Upper lobe of left lung (tissue), 6 donors: ENCODE data around the gene IRX2. TPM values are rescaled to one million over a fixed set of nuclear protein-coding genes. Genes with fewer than 3 reads are reported as not detected.

Experiments used
- ATAC-seq, 2 donors: fragments of 200-7000 bp; cut with Tn5 transposase; one replicate each; pipeline ENCODE4 v1.9.1; 2022; ENCODE audit warnings: mild to moderate bottlenecking in 2 of 2, moderate library complexity in 2 of 2; ENCODE audit not compliant: low FRiP score in 2 of 2
- DNase-seq, 2 donors: peaks; one replicate each; pipeline ENCODE4 v3.0.0-alpha.2; 2019 to 2020
- H3K27ac ChIP-seq, 4 donors: fragments of 200-600 bp; sonication (generic); one replicate each; pipeline ENCODE4 v1.5.1; 2016 to 2019
- H3K27me3 ChIP-seq, 4 donors: fragments of 200-600 bp; sonication (generic); one replicate each; pipeline ENCODE4 v1.5.1; 2017 to 2019
- H3K36me3 ChIP-seq, 4 donors: fragments of 200-600 bp; sonication (generic); one replicate each; pipeline ENCODE4 v1.5.1; 2016 to 2019
- H3K4me1 ChIP-seq, 4 donors: fragments of 200-600 bp; sonication (generic); one replicate each; pipeline ENCODE4 v1.5.1; 2018 to 2019
- H3K4me3 ChIP-seq, 4 donors: fragments of 200-600 bp; sonication (generic); one replicate each; pipeline ENCODE4 v1.5.1; 2017 to 2019; ENCODE audit warnings: mild to moderate bottlenecking in 2 of 4, moderate library complexity in 1 of 4
- H3K9me3 ChIP-seq, 4 donors: fragments of 200-600 bp; sonication (generic); one replicate each; pipeline ENCODE4 v1.5.1; 2018 to 2019
- CTCF ChIP-seq, 6 experiments: fragments of 450-650 bp in 4 of 6; fragments of 200-600 bp in 2 of 6; sonication (generic) in 2 of 6; IDR thresholded peaks; one replicate each; pipeline ENCODE4 v1.5.1; 2016 to 2019; ENCODE audit warnings: antibody characterized with exemption in 6 of 6
- EP300 ChIP-seq, 4 donors: sonication (generic); formaldehyde crosslinking; IDR thresholded peaks; one replicate each; pipeline ENCODE4 v1.5.1; 2017; ENCODE audit warnings: antibody characterized with exemption in 4 of 4, control low read depth in 2 of 4
- POLR2A ChIP-seq, 4 donors: fragments of 450-650 bp; IDR thresholded peaks; one replicate each; pipeline ENCODE4 v1.5.1; 2016 to 2017; ENCODE audit warnings: antibody characterized with exemption in 4 of 4, mild to moderate bottlenecking in 2 of 4
- POLR2AphosphoS5 ChIP-seq, 2 donors: sonication (generic); formaldehyde crosslinking; IDR thresholded peaks; one replicate each; pipeline ENCODE4 v1.5.1; 2017; ENCODE audit warnings: antibody characterized with exemption in 2 of 2
- WGBS, 2 donors: methylation state at CpG; one replicate each; pipeline ENCODE4 v1.1.5; 2017 to 2018; 5-methylcytosine and 5-hydroxymethylcytosine counted together
- total RNA-seq, 6 donors: library from RNA; depleted of rRNA in 4 of 6; stranded (reverse); fragments of >200 nt in 4 of 6; gene quantifications; one replicate each; pipeline versions ENCODE4 v1.1.0 to v1.2.1, GENCODE V29; 2016 to 2021
- donor health status: DM: no; HTN: no; CAD: no; lungs with moderate emphysema.
- donor health status: DM: no; HTN: yes; CAD: no; lungs with severe emphysema.

IRX2 gene
- total RNA-seq, 6 donors from 2014 or later, result 53.2 to 131 (median 106) TPM

- no peak for TF ChIP-seq POLR2AphosphoS5 (IDR thresholded peaks at IDR 0.05)
- TF ChIP-seq CTCF (IDR thresholded peaks at IDR 0.05), result no peak
- no peak for TF ChIP-seq POLR2A (IDR thresholded peaks at IDR 0.05)
- no peak for TF ChIP-seq EP300 (IDR thresholded peaks at IDR 0.05)
- H3K9me3 ChIP-seq, result no peaks in the 10 kb centered on the region
- WGBS, 2 donors, result 33 to 39% methylated on average over 4 of the region's 4 CpGs
- H3K4me3 ChIP-seq, result no peak overlapping the region
- peaks cover 1 to 10% (median 5%) of the 10 kb centered on the region in 4 donors for H3K4me1 ChIP-seq
- H3K27me3 ChIP-seq, result peaks cover 0 to 3% (median 0%) of the 10 kb centered on the region in 4 donors
- DNase-seq (no peak), ATAC-seq (no peak)
- no peak overlapping the region for H3K27ac ChIP-seq
- H3K36me3 ChIP-seq, result no peaks in the 10 kb centered on the region
These were observed 10.5 kb upstream of the IRX2 start for GRCh38 chr5:2761921-2762488.

GRCh38 chr5:2759696-2760461 lies 8.4 kb upstream of the IRX2 start:
- Histone ChIP-seq H3K27ac (peak overlapping the region in 1 of 4 donors; percentile 48), H3K36me3 (no peaks in the 10 kb centered on the region), H3K4me3 (no peak overlapping the region), H3K4me1 (peaks cover 12 to 31% (median 23%) of the 10 kb centered on the region in 4 donors), H3K27me3 (peaks cover 0 to 14% (median 7%) of the 10 kb centered on the region in 4 donors), H3K9me3 (no peaks in the 10 kb centered on the region)
- WGBS, 2 donors, result 72 to 78% methylated on average over 10 to 11 of the region's 11 CpGs
- no peak for TF ChIP-seq EP300 (IDR thresholded peaks at IDR 0.05)
- no peak for TF ChIP-seq POLR2AphosphoS5 (IDR thresholded peaks at IDR 0.05)
- no peak for TF ChIP-seq POLR2A (IDR thresholded peaks at IDR 0.05)
- no peak for TF ChIP-seq CTCF (IDR thresholded peaks at IDR 0.05)
- DNase-seq (peak in 1 of 2 donors; percentile 58), ATAC-seq (no peak)

- H3K4me3 ChIP-seq, result no peak overlapping the region
- no peaks in the 10 kb centered on the region for H3K9me3 ChIP-seq
- H3K27ac ChIP-seq, result peak overlapping the region in 2 of 4 donors; percentile 48
- H3K36me3 ChIP-seq, result no peaks in the 10 kb centered on the region
- H3K27me3 ChIP-seq, result peaks cover 0 to 19% (median 7%) of the 10 kb centered on the region in 4 donors
- ATAC-seq, result no peak
- peaks cover 12 to 37% (median 26%) of the 10 kb centered on the region in 4 donors for H3K4me1 ChIP-seq
- TF ChIP-seq POLR2AphosphoS5 (IDR thresholded peaks at IDR 0.05), result no peak
- no peak for TF ChIP-seq CTCF (IDR thresholded peaks at IDR 0.05)
- TF ChIP-seq EP300 (IDR thresholded peaks at IDR 0.05), result no peak
- TF ChIP-seq POLR2A (IDR thresholded peaks at IDR 0.05), result no peak
- 75 to 84% methylated on average over 2 to 3 of the region's 3 CpGs for WGBS, 2 donors
- DNase-seq, result no peak
These were observed 7.6 kb upstream of the IRX2 start for GRCh38 chr5:2759091-2759490.

GRCh38 chr5:2758632-2759031 lies 7.2 kb upstream of the IRX2 start:
- Histone ChIP-seq H3K4me1 (peaks cover 12 to 37% (median 26%) of the 10 kb centered on the region in 4 donors), H3K36me3 (no peaks in the 10 kb centered on the region), H3K27ac (peak overlapping the region in 2 of 4 donors; percentile 48), H3K27me3 (peaks cover 0 to 19% (median 8%) of the 10 kb centered on the region in 4 donors), H3K4me3 (no peak overlapping the region), H3K9me3 (no peaks in the 10 kb centered on the region)
- no peak for DNase-seq
- no peak for ATAC-seq
- WGBS, 2 donors, result 82 to 86% methylated on average over 6 of the region's 6 CpGs
- TF ChIP-seq POLR2A (IDR thresholded peaks at IDR 0.05), result no peak
- TF ChIP-seq EP300 (IDR thresholded peaks at IDR 0.05), result no peak
- TF ChIP-seq POLR2AphosphoS5 (IDR thresholded peaks at IDR 0.05), result no peak
- TF ChIP-seq CTCF (IDR thresholded peaks at IDR 0.05), result no peak
